Lower lobe of right lung (tissue), 2 donors: ENCODE measurements around the gene AMN. TPM values are rescaled to one million over a fixed set of nuclear protein-coding genes. Genes with fewer than 3 reads are reported as not detected.

Experiments used
- ATAC-seq, 2 donors: fragments of 200-7000 bp; cut with Tn5 transposase; one replicate each; pipeline ENCODE4 v1.9.1; 2020 to 2022; ENCODE audit warnings: mild to moderate bottlenecking in 2 of 2, moderate library complexity in 2 of 2
- DNase-seq: peaks from one replicate; pipeline ENCODE4 v3.0.0-alpha.2; 2020
- H3K27ac ChIP-seq: fragments of 200-600 bp; one replicate; pipeline ENCODE4 v1.8.0; 2022
- H3K27me3 ChIP-seq: fragments of 200-600 bp; one replicate; pipeline ENCODE4 v1.8.0; 2022; ENCODE audit warnings: low read depth
- H3K36me3 ChIP-seq: fragments of 200-600 bp; one replicate; pipeline ENCODE4 v1.8.0; 2022; ENCODE audit warnings: mild to moderate bottlenecking
- H3K4me1 ChIP-seq: fragments of 200-600 bp; one replicate; pipeline ENCODE4 v1.8.0; 2022
- H3K4me3 ChIP-seq: fragments of 200-600 bp; one replicate; pipeline ENCODE4 v1.8.0; 2022; ENCODE audit warnings: mild to moderate bottlenecking
- H3K9me3 ChIP-seq: fragments of 200-600 bp; one replicate; pipeline ENCODE4 v1.8.0; 2022
- CTCF ChIP-seq: fragments of 200-600 bp; IDR thresholded peaks from one replicate; pipeline ENCODE4 v1.8.0; 2022; ENCODE audit warnings: antibody characterized with exemption, mild to moderate bottlenecking
- intact Hi-C: fragments of 100-400 bp; cut with DNase I; formaldehyde crosslinking; loops from one replicate; pipeline ENCODE4 v1.11.0; 2022
- total RNA-seq: library from RNA; stranded (reverse); fragmentation: NEBNext Ultra II Directional; extraction: Animal tissue kit (Norgen Biotek cat#: 25700); gene quantifications from one replicate; pipeline ENCODE4 v1.2.1, GENCODE V29; 2021
- donor health status: DM: no; HTN: yes; CAD: no; lungs with severe emphysema.

AMN gene
- total RNA-seq, 1 donor from 2014 or later = 13.7 TPM

DNA sequence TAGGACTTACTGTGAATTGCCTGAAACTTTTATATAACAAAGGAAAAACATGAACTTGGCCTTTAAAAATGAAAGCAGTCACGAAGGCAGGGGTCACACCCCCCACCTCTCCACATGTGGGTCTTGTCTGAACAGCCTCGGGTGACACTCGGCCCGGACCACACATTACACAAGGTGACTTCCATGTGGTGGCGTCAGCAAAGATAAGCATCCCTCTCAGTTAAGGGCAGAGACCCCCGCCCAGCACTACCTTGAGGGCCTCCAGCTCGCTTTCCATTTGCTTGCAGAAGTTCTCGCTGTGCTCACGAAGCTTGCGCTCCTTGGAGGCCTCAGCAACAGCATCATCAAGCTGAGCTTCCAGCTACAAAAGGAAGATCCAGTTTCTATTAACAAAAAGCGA is 47.4 kb downstream of the AMN start:
- intact Hi-C loops = no loop called here
- Histone ChIP-seq H3K27ac (no peak overlapping the region), H3K9me3 (no peaks in the 10 kb centered on the region), H3K27me3 (no peaks in the 10 kb centered on the region), H3K4me1 (no peaks in the 10 kb centered on the region), H3K36me3 (peaks cover 100% of the 10 kb centered on the region), H3K4me3 (no peak overlapping the region)
- no peak for TF ChIP-seq CTCF
- DNase-seq = no peak
- ATAC-seq = no peak

DNA sequence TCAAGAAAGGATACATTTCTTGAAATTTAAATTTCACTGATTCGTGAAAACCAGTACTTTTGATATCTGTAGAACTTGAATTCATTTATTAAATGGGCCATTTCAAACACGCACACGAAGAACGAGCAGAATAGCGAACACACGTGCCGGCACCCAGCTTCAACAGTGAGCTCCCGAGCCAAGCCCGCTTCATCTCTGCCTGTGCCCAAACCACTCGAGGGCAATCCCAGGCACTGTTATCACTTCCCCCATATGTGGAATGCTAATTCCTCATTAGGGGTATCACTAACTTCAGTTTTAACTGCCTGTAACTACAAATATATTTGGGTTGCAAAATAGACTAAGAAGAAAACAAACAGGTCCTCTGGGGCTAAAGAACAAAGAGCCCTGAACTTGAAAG is 48.0 kb downstream of the AMN start:
- no peaks in the 10 kb centered on the region for H3K27me3 ChIP-seq
- ATAC-seq (no peak), DNase-seq (no peak)
- intact Hi-C loops = no loop called here
- H3K27ac ChIP-seq = no peak overlapping the region
- no peak overlapping the region for H3K4me3 ChIP-seq
- no peak for TF ChIP-seq CTCF
- H3K4me1 ChIP-seq = no peaks in the 10 kb centered on the region
- H3K36me3 ChIP-seq = peaks cover 100% of the 10 kb centered on the region
- no peaks in the 10 kb centered on the region for H3K9me3 ChIP-seq

DNA sequence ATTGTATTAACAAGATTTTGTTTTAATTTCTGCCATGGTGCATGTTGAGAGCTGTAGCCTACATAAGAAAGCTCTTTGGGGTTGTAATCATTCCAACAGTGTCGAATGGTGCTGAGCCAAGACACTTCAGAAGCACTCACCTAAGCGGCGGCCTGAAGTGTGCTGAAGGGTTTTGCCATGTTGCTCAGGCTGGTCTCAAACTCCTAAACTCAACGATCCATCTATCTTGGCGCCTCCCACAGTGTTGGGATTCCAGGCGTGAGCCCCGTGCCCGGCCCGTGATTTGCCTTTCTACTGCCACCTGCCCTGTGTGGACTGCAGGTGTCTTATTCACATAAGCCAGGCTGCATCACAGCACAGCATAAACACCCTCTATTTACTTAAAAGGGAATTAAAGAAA is 48.9 kb downstream of the AMN start:
- ATAC-seq (peak; percentile 71 to 81), DNase-seq (no peak)
- no peaks in the 10 kb centered on the region for H3K4me1 ChIP-seq
- no peak overlapping the region for H3K4me3 ChIP-seq
- no peaks in the 10 kb centered on the region for H3K9me3 ChIP-seq
- no peak for TF ChIP-seq CTCF
- H3K27me3 ChIP-seq = no peaks in the 10 kb centered on the region
- no peak overlapping the region for H3K27ac ChIP-seq
- intact Hi-C loops = no loop called here
- peaks cover 100% of the 10 kb centered on the region for H3K36me3 ChIP-seq

DNA sequence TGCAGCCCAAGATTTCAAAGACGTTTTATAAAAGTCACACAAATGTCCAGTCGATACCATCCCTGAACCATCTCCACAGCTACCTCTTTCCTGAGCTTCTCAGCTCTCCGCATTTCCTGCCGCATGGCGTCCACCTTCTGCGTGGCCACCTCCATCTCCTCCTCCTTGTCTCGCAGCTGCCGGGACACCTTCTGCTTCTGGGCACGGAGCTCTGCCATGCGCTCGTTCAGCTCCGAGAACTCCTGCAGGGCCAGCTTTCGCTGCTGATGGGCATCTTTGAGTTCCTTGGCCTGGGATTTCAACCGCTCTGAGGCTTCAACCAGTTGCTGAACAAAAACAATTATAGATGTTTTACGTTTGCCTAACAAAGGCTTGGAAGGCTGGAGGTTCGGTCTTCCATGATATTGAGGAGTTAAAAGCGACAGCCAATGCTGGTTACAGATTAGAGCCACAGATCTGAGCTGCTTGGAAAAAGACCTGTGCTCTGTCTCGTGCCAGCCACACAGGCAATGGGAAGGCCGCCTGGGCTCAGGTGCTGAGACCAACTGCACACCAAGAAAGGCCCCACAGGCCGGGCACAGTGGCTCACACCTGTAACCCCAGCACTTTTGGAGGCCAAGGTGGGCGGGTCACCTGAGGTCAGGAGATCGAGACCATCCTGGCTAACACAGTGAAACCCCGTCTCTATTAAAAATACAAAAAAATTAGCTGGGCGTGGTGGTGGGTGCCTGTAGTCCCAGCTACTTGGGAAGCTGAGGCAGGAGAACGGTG is 49.6 kb downstream of the AMN start:
- no peak for DNase-seq

DNA sequence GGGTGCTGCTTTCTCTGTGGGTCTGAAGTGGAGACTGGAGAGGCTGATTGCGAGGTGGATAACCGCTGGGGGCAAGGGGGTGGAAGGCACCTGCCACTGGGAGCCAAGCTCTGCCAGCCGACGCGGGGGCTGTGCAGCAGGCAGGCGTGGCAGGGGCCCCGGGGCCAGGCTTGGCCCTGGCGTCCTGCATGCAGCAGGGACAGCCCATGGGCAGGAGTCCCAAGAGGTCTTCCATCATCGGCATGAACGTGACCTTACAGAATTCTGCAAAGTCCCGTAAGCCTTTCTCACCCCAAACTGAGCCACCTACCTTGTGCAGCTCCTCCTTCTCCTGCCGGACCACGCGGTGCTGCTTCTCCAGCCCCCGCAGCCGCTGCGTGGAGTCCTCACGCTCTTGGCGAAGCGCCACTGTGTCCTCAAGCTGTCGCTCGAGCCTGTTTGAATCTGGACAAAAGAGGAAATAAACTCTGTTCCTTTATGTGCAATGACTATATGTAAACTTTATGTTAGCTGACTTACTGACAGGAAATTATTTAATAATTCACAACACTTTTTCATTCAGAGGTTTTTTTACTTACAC is 51.3 kb downstream of the AMN start:
- Histone ChIP-seq H3K9me3 (no peaks in the 10 kb centered on the region), H3K27me3 (no peaks in the 10 kb centered on the region), H3K36me3 (peaks cover 100% of the 10 kb centered on the region), H3K4me1 (no peaks in the 10 kb centered on the region), H3K4me3 (no peak overlapping the region), H3K27ac (no peak overlapping the region)
- intact Hi-C loops = no loop called here
- TF ChIP-seq CTCF = no peak
- ATAC-seq (no peak), DNase-seq (no peak)

More for the DNA sequence above, 49.6 kb downstream of the AMN start:
- ATAC-seq = no peak
- no peaks in the 10 kb centered on the region for H3K27me3 ChIP-seq
- H3K9me3 ChIP-seq = no peaks in the 10 kb centered on the region
- intact Hi-C loops = no loop called here
- peaks cover 100% of the 10 kb centered on the region for H3K36me3 ChIP-seq
- H3K27ac ChIP-seq = no peak overlapping the region
- no peaks in the 10 kb centered on the region for H3K4me1 ChIP-seq
- no peak overlapping the region for H3K4me3 ChIP-seq
- no peak for TF ChIP-seq CTCF
